Calu3 (cell line): ENCODE data around the gene DAPK2. TPM values are rescaled to one million over a fixed set of nuclear protein-coding genes. Genes with fewer than 3 reads are reported as not detected.

Experiments
- BruUV-seq: library from RNA; stranded (reverse); fragments of 400-500 nt; replicated peaks from 2 replicates; lab custom pipeline; 2021; lab: Mats Ljungman, UMichigan
- CTCF ChIA-PET: fragments of 300-600 bp; sonication (Branson Sonifier 250); formaldehyde crosslinking; loops from one replicate; lab custom pipeline; 2022; ENCODE audit warnings: antibody characterized with exemption; lab: Charles Lee
- DNase-seq: peaks from one replicate; pipeline ENCODE4 v3.0.0; 2022
- H3K27ac Mint-ChIP-seq: one replicate; pipeline ENCODE4 v1.8.0; 2022; ENCODE audit warnings: mixed read lengths; ENCODE audit not compliant: unreplicated experiment
- H3K27me3 Mint-ChIP-seq: one replicate; pipeline ENCODE4 v1.8.0; 2022; ENCODE audit warnings: mixed read lengths; ENCODE audit not compliant: unreplicated experiment
- H3K36me3 Mint-ChIP-seq: one replicate; pipeline ENCODE4 v1.8.0; 2022; ENCODE audit warnings: mild to moderate bottlenecking, moderate library complexity, mixed read lengths; ENCODE audit not compliant: insufficient read depth, unreplicated experiment
- H3K4me1 Mint-ChIP-seq: one replicate; pipeline ENCODE4 v1.8.0; 2022; ENCODE audit warnings: mild to moderate bottlenecking, low read depth, mixed read lengths; ENCODE audit not compliant: unreplicated experiment
- H3K4me3 Mint-ChIP-seq: one replicate; pipeline ENCODE4 v1.8.0; 2022; ENCODE audit warnings: mild to moderate bottlenecking, low read depth, moderate library complexity, mixed read lengths; ENCODE audit not compliant: unreplicated experiment
- H3K9me3 Mint-ChIP-seq: one replicate; pipeline ENCODE4 v1.8.0; 2022; ENCODE audit warnings: low read depth, mixed read lengths; ENCODE audit not compliant: unreplicated experiment
- intact Hi-C: fragments of 100-400 bp; cut with micrococcal nuclease; formaldehyde crosslinking; loops from one replicate; pipeline ENCODE4 v1.10.0; 2022; ENCODE audit not compliant: unreplicated experiment
- total RNA-seq: library from RNA; stranded (reverse); gene quantifications from 2 replicates; pipeline ENCODE4 v1.2.3, GENCODE V29; 2022
- TF ChIP-seq, protein P1 (sequence below): fragments of 200-600 bp; IDR thresholded peaks from one replicate; pipeline ENCODE4 v1.8.0; 2022; ENCODE audit warnings: antibody characterized with exemption; ENCODE audit not compliant: unreplicated experiment

DAPK2 gene
- total RNA-seq, 1 experiment from 2014 or later: 1.1 TPM

DNA sequence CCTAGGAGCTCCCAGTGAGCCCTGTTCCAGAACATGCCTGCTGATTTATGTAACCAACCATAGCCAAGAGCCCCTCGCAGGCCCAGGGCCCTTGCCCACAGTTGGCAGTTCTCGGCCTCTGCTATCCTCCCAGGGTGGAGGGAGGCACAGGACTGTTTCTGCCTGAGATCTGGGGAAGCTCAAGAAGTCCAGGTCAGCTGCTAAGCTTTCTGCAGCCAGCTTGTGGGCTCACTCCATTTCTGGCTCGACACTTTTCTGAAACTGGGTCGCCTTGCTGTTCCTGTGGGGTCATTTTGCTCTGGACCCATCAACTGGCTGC is 140.1 kb downstream of the DAPK2 start:
- CTCF ChIA-PET: no interaction called here
- Mint-ChIP-seq H3K4me3 (no peak overlapping the region), H3K27ac (no peak overlapping the region), H3K36me3 (no peaks in the 10 kb centered on the region), H3K27me3 (peaks cover 37% of the 10 kb centered on the region), H3K4me1 (no peaks in the 10 kb centered on the region), H3K9me3 (no peaks in the 10 kb centered on the region)
- no TSS peak for BruUV-seq
- intact Hi-C loops: no loop called here
- no peak for DNase-seq
- TF ChIP-seq, protein P1, sequence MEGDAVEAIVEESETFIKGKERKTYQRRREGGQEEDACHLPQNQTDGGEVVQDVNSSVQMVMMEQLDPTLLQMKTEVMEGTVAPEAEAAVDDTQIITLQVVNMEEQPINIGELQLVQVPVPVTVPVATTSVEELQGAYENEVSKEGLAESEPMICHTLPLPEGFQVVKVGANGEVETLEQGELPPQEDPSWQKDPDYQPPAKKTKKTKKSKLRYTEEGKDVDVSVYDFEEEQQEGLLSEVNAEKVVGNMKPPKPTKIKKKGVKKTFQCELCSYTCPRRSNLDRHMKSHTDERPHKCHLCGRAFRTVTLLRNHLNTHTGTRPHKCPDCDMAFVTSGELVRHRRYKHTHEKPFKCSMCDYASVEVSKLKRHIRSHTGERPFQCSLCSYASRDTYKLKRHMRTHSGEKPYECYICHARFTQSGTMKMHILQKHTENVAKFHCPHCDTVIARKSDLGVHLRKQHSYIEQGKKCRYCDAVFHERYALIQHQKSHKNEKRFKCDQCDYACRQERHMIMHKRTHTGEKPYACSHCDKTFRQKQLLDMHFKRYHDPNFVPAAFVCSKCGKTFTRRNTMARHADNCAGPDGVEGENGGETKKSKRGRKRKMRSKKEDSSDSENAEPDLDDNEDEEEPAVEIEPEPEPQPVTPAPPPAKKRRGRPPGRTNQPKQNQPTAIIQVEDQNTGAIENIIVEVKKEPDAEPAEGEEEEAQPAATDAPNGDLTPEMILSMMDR: no peak

DNA sequence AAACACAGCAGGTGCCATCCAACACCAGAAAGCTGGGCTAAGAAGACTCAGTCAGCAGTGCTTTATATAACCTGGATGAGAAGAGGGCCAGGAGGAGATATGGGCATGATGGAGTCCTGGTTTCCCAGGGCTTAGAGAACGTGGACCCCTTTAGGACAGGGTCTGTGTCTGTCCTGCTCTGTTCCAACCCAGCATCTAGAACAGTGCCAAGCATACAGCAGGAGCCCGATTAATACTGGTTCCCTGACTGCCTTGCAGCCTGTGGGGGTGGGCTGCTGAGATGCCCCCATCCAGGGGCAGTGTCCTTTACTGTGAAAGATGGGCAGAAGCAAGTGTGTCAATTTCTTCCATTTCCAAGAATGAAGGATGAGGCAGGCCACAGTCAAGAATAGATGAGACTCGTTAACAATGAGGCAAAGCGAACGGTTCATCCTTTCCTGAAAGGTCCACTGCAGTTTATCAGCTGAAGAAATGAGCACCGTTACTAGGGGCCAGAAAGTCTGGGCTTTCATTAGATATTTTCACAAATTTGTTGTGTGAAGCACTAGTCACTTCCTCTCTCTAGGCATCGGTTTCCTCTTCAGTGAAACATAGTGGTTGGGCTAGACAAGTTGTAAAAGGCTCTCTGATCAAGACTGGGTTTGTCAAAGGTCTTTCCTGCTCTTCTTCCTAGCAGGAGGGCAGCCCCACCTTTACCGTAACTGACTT is 140.6 kb downstream of the DAPK2 start:
- no TSS peak for BruUV-seq
- DNase-seq: no peak
- peaks cover 37% of the 10 kb centered on the region for H3K27me3 Mint-ChIP-seq
- TF ChIP-seq, protein P1: no peak
- CTCF ChIA-PET: no interaction called here
- H3K36me3 Mint-ChIP-seq: no peaks in the 10 kb centered on the region
- no peaks in the 10 kb centered on the region for H3K9me3 Mint-ChIP-seq
- no peak overlapping the region for H3K27ac Mint-ChIP-seq
- no peaks in the 10 kb centered on the region for H3K4me1 Mint-ChIP-seq
- intact Hi-C loops: no loop called here
- H3K4me3 Mint-ChIP-seq: no peak overlapping the region

DNA sequence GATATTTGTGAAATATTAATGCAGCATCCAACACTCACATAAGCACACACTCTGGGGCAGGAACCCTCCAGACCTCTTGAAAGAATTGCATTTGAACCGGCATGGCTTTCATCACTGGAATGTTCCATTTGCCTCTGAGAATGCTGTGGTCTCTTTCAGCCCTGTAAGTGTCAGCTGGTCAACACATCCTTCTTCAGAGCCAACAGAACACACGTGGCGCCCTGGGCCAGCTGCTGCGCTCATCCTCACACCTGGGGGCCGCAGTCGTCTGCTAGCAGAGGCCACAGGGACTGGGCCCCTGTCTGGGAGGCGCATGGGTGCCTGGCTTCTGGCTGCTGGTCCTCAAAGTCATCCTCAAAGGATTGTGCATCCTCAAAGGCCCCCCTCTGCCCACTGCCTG is 141.2 kb downstream of the DAPK2 start:
- Mint-ChIP-seq H3K9me3 (no peaks in the 10 kb centered on the region), H3K4me3 (no peak overlapping the region), H3K4me1 (no peaks in the 10 kb centered on the region), H3K27me3 (peaks cover 34% of the 10 kb centered on the region), H3K36me3 (no peaks in the 10 kb centered on the region), H3K27ac (no peak overlapping the region)
- BruUV-seq: no TSS peak
- intact Hi-C loops: no loop called here
- TF ChIP-seq, protein P1: no peak
- CTCF ChIA-PET: interaction anchor here (1.6 kb wide), 1 partner anchor 41 kb away, joined by 4 read pairs; no protein-coding TSS in a partner anchor
- DNase-seq: no peak

DNA sequence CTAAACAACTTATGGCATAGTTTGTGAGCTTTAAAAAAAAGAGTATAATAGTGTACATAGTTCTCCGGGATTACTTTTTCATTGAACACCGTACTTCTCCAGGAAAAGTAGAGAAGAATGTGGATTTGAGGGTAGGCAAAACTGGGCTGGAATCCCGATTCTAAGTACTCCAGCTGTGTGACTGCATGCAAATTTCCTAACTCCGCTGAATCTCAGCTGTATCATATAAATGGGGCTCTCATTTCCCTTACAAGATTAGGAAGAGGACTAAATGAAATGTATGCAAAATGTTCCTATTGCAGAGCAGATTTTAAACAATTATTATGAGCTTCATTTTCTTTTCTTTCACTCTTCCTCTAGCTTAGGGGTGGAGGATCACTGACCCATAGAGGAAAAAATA is 142.2 kb downstream of the DAPK2 start:
- H3K27ac Mint-ChIP-seq: no peak overlapping the region
- TF ChIP-seq, protein P1: no peak
- BruUV-seq: no TSS peak
- no peaks in the 10 kb centered on the region for H3K9me3 Mint-ChIP-seq
- H3K4me1 Mint-ChIP-seq: no peaks in the 10 kb centered on the region
- CTCF ChIA-PET: interaction anchor here (0.5 to 1.6 kb wide), 5 partner anchors 10 to 143 kb away, joined by 3 to 4 read pairs (median 4); no protein-coding TSS in a partner anchor
- H3K4me3 Mint-ChIP-seq: no peak overlapping the region
- H3K27me3 Mint-ChIP-seq: peaks cover 25% of the 10 kb centered on the region
- H3K36me3 Mint-ChIP-seq: no peaks in the 10 kb centered on the region
- intact Hi-C loops: no loop called here
- DNase-seq: no peak
